Measurements from ENCODE around the gene TBC1D8.

Gene TBC1D8

GRCh38 chr2:100995309-100996075, 155.7 kb downstream of the TBC1D8 start:
- no peak for DNase-seq

- DNase-seq: no peak
Measured at GRCh38 chr2:100993294-100993693, 157.9 kb downstream of the TBC1D8 start.

GRCh38 chr2:100992262-100992661, 158.9 kb downstream of the TBC1D8 start:
- no peak for DNase-seq

- DNase-seq: no peak
Measured at GRCh38 chr2:100991404-100991773, 159.8 kb downstream of the TBC1D8 start.

- no peak for DNase-seq
Measured at GRCh38 chr2:100990650-100991403, 160.4 kb downstream of the TBC1D8 start.

GRCh38 chr2:100990166-100990565, 161.0 kb downstream of the TBC1D8 start:
- DNase-seq: no peak

- DNase-seq: no peak
Measured at GRCh38 chr2:100989666-100990065, 161.5 kb downstream of the TBC1D8 start.

- no peak for DNase-seq
Measured at GRCh38 chr2:100988630-100989417, 162.4 kb downstream of the TBC1D8 start.

- DNase-seq: no peak
Measured at GRCh38 chr2:100987974-100988373, 163.2 kb downstream of the TBC1D8 start.

GRCh38 chr2:100987536-100987935, 163.6 kb downstream of the TBC1D8 start:
- DNase-seq: no peak

- no peak for DNase-seq
Measured at GRCh38 chr2:100986157-100986556, 165.0 kb downstream of the TBC1D8 start.

GRCh38 chr2:100984892-100985307, 166.3 kb downstream of the TBC1D8 start:
- DNase-seq: peak; percentile 47 to 52

- DNase-seq: no peak
Measured at GRCh38 chr2:100983684-100984310, 167.4 kb downstream of the TBC1D8 start.

GRCh38 chr2:100983201-100983600, 168.0 kb downstream of the TBC1D8 start:
- DNase-seq: no peak

GRCh38 chr2:100982431-100982861, 168.7 kb downstream of the TBC1D8 start:
- no peak for DNase-seq

GRCh38 chr2:100981011-100981410, 170.2 kb downstream of the TBC1D8 start:
- no peak for DNase-seq

GRCh38 chr2:100980046-100980445, 171.1 kb downstream of the TBC1D8 start:
- no peak for DNase-seq

- no peak for DNase-seq
Measured at GRCh38 chr2:100978582-100979191, 172.5 kb downstream of the TBC1D8 start.

- no peak for DNase-seq
Measured at GRCh38 chr2:100977511-100977910, 173.7 kb downstream of the TBC1D8 start.

GRCh38 chr2:100976645-100977391, 174.4 kb downstream of the TBC1D8 start:
- DNase-seq: no peak

- no peak for DNase-seq
Measured at GRCh38 chr2:100976061-100976460, 175.1 kb downstream of the TBC1D8 start.

GRCh38 chr2:100975521-100975785, 175.7 kb downstream of the TBC1D8 start:
- no peak for DNase-seq
